IMR-90 (cell line): ENCODE data around the gene HDAC3.

ENCODE experiments used
- NFE2L2 ChIP-seq: fragments of 150-350 bp; IDR thresholded peaks from 2 replicates; pipeline ENCODE4 v1.6.1; 2016; ENCODE audit warnings: low read depth, mild to moderate bottlenecking, low read length
- POLR2A ChIP-seq: IDR thresholded peaks from 2 replicates; pipeline ENCODE4 v1.6.1; 2012; ENCODE audit warnings: mild to moderate bottlenecking, low read depth, low read length
- RAD21 ChIP-seq: IDR thresholded peaks from 2 replicates; pipeline ENCODE4 v1.6.1; 2012; ENCODE audit warnings: low read length, improper control_type of control experiment
- RCOR1 ChIP-seq: IDR thresholded peaks from 2 replicates; pipeline ENCODE4 v1.6.1; 2012; ENCODE audit warnings: mild to moderate bottlenecking, low read length, improper control_type of control experiment; ENCODE audit not compliant: insufficient replicate concordance
- RFX5 ChIP-seq: IDR thresholded peaks from 2 replicates; pipeline ENCODE4 v1.8.0; 2012; ENCODE audit warnings: low read depth, mild to moderate bottlenecking, low read length, moderate library complexity
- TF ChIP-seq, protein P1 (sequence below): conservative IDR thresholded peaks from 2 replicates; pipeline ENCODE4 v1.5.1; 2012; ENCODE audit warnings: mild to moderate bottlenecking, low read depth, low read length, improper control_type of control experiment

GRCh38 chr5:141650851-141651727 is 14.4 kb upstream of the HDAC3 start, which contains the start of gene FCHSD1:
- TF ChIP-seq, protein P1, sequence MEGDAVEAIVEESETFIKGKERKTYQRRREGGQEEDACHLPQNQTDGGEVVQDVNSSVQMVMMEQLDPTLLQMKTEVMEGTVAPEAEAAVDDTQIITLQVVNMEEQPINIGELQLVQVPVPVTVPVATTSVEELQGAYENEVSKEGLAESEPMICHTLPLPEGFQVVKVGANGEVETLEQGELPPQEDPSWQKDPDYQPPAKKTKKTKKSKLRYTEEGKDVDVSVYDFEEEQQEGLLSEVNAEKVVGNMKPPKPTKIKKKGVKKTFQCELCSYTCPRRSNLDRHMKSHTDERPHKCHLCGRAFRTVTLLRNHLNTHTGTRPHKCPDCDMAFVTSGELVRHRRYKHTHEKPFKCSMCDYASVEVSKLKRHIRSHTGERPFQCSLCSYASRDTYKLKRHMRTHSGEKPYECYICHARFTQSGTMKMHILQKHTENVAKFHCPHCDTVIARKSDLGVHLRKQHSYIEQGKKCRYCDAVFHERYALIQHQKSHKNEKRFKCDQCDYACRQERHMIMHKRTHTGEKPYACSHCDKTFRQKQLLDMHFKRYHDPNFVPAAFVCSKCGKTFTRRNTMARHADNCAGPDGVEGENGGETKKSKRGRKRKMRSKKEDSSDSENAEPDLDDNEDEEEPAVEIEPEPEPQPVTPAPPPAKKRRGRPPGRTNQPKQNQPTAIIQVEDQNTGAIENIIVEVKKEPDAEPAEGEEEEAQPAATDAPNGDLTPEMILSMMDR, result no peak
- TF ChIP-seq RCOR1 (no peak), RAD21 (no peak), RFX5 (no peak), POLR2A (peak; percentile 62), NFE2L2 (no peak)
